Endometrial microvascular endothelial cells (primary cell): ENCODE measurements around the gene HSPB9. TPM values are rescaled to one million over a fixed set of nuclear protein-coding genes. Genes with fewer than 3 reads are reported as not detected.

Experiments
- in situ Hi-C: cut with HindIII; loops from 2 replicates; pipeline ENCODE4 v1.10.0; 2017; ENCODE audit warnings: low sequenced_read_pairs, low pct_unique_long_range_greater_than_20kb; ENCODE audit errors: inconsistent ontology term
- total RNA-seq: library from RNA; depleted of rRNA; stranded (reverse); fragments of >200 nt; gene quantifications from one replicate; pipeline ENCODE4 v1.2.3, GENCODE V29; 2015; ENCODE audit errors: inconsistent ontology term

HSPB9 gene
- total RNA-seq, 1 donor from 2014 or later: not detected

DNA sequence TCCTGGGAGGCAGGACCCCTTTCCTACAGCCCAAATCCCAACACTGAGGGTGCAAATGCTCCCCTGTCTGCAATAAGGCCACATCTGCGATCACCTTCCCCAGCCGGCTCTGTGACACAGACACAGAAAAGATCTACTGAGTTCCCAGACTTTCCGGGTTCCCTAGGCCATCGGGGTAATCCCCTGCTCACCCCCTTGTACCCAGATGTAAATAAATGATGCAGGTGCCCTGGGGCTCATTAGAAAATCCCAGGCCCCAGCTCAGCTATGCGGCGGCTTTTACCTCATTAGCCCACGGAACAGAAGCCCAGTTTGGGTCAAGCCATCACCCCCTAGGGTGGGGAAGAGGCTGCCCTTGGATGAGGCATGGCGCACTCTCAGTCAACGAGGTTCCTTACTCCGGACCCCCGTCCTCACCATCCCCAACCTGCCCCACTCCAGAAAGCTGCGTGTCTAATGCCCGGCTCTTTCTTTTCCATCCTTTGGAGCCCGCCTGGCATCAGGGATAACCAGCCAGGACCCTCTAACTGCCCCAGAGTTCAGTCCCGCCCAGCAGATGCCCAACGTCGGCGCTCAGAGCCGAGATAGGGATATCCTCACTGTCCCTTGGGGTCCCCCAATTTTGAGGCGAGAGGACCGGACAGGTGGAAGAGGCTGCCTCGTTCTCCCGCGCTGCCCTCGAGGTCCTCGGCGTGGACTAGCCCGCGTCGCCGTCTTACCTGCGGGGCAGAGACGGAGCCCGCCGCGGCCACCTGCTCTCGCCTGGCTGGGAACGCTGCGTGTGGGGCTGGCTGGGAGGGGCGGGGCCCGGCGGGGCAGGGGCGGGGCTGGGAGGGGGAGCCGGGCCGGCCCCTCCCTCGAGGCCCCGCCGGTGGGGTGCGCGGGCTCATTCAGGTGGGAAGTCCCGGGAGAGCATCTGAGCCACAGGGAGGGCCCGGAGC is 24.6 kb upstream of the HSPB9 start, which contains the start of gene ZNF385C:
Gene ZNF385C (minus strand): TSS at position 783 of the 941 bp plus-strand sequence. CDS start 35,417 bp downstream, outside the sequence.
- in situ Hi-C loops: no loop called here

DNA sequence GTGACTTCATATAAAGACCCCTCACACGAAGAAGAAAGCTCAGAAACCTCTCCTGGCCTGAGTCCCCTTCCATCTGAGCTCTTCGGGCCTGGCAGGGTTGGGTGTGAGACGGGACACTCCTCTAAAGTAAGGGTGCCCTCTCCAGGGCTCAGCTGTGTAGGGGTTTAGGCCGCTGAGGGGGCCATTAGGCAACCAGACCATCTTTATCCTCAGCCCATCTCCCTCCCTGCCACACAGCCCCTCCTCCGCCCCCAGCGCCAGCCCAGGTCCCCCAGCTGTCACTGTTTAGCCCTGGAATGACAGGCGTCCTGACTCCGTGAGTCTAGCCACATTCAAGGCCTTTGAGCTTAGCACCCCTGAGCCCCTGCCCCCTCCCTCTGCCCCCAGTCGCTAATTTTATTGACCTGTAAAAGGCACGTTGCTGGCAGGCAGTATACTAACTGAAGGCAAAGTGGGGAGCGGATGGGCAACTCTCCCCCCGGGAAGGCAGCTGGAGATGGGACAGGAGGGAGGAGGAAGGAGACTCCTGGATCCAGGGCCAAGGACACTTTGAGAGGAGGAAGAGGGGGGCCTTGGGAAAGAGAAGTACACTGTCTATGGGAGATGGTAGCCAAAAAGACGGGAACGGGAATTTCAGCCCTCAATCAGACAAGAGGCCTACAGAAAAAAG is 23.7 kb upstream of the HSPB9 start:
- in situ Hi-C loops: no loop called here

DNA sequence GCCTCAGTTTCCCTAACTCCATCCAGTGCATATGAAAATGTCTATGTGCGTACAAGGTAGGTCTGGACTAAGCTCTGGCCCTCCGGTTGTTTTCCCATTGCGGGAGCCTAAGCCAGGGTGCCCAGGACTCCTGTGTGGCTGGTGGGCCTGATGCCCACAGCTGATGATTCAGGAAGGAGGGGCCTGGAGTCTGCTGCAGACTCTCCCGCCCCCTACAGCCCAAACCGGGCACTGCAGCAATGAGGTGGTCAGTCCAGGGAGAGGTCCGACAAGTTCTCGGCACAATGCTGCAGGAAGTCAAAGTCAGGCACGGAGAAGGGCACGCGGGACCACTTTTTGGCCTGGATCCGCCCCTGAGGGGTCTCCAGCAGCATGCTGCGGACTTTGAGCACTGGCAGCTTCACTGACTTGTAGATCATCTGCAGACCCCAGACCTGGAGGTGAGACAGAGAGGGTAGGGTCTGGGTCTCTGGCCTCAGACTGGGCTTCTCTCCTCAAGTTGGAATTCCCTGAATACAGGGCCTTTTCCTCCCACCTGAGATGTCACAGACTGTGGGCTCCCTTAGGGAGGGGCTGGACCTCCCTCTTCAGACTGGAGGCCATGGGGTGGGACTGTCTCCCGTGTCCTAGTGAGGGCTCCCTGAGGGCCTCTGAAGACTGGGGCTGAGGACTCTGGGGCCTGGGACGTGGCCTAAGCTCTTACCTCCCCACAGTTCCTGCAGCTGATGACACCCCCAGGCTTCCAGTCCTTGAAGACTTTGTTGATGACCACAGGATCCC is 20.9 kb upstream of the HSPB9 start:
- in situ Hi-C loops: loop anchor here (25.0 kb wide), 1 partner anchor 139 kb away; the partner anchor contains the start of gene CNP

DNA sequence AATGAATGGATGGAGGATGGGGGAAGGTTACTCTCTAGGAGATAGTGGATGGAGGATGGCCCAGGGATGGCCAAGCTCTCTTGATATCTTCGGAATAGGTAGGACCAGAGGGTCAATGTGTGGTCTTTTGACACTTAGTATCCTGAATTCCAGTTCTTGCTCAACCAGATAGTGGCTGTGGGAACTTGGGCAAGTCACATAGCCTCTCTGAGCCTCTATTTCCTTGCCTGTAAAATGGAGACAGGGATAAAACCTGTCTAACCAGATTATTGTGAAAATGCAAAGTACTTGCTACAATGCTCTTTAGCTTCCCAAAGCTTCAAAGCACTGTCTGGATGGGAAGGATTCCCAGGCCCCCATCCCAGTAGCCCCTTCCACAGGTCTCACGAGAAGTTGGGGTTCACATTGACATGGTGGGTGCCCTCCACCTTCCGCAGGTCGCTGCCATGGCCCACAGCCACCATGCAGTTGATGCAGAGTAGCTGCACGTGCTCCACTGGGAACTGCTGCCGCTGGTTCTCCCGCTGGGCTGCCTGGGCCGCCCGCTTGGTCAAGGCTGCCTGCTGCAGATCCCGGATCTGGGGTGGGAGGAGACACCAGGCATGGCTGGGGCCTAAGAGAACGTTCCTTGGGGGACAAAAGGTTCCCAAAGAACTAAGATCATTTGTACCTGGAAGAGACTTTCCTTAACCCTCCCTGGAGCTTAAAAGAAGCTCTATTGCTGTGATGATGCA is 19.2 kb upstream of the HSPB9 start:
- in situ Hi-C loops: loop anchor here (25.0 kb wide), 1 partner anchor 141 kb away; the partner anchor contains the start of gene CNP

DNA sequence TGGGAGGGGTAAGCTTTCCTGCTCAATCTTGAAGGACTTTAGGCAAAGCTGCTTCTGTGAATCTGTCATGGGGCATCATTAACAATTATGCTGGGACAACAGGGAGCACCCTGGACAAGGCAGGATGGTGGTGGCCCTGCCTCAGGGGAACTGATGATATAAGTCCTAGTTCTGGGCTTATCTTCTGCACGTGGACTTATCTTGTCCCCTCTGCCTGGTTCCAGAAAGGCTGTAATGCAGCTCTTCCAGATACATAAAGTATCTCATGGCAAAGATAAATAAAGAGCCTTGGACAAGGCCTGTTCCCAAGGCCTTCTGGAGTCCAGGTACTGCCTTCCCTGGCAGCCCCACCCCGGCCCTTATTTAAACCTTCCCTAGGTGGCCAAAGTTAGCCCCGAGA is 18.3 kb upstream of the HSPB9 start:
- in situ Hi-C loops: loop anchor here (25.0 kb wide), 1 partner anchor 142 kb away; the partner anchor contains the start of gene CNP

DNA sequence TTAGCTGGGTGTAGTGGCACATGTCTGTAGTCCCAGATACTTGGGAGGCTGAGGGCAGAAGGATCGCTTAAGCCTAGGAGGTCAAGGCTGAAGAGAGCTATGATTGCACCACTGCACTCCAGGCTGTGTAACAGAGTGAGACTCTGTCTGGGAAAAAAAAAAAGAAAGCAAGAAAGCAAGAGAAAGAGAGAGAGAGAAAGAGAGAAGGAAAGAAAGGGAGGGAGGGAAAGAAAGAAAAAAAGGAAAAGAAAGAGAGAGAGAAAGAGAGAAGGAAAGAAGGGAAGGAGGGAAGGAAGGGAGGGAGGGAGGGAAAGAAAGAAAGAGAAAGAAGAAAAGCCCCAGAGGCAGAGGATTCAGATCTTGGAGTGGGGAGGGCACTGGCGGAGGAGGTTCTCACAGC is 16.6 kb upstream of the HSPB9 start:
- in situ Hi-C loops: loop anchor here (25.0 kb wide), 1 partner anchor 144 kb away; the partner anchor contains the start of gene CNP

DNA sequence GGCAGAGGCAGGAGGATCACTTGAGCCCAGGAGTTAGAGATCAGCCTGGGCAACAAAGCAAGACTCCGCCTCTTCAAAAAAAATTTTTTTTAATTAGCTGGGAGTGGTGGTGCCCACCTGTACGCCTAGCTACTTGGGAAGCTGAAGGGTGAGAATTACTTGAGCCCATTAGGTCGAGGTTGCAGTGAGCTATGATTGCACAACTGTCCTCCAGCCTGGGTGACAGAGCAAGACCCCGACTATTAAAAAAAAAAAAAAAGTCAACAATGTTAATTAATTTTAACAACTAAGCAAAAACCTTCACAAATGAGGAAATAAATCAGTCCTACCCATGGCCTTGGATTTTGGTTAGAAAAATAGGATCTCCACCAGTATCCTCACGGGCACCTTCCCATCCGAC is 15.5 kb upstream of the HSPB9 start:
- in situ Hi-C loops: loop anchor here (25.0 kb wide), 1 partner anchor 145 kb away; the partner anchor contains the start of gene CNP

DNA sequence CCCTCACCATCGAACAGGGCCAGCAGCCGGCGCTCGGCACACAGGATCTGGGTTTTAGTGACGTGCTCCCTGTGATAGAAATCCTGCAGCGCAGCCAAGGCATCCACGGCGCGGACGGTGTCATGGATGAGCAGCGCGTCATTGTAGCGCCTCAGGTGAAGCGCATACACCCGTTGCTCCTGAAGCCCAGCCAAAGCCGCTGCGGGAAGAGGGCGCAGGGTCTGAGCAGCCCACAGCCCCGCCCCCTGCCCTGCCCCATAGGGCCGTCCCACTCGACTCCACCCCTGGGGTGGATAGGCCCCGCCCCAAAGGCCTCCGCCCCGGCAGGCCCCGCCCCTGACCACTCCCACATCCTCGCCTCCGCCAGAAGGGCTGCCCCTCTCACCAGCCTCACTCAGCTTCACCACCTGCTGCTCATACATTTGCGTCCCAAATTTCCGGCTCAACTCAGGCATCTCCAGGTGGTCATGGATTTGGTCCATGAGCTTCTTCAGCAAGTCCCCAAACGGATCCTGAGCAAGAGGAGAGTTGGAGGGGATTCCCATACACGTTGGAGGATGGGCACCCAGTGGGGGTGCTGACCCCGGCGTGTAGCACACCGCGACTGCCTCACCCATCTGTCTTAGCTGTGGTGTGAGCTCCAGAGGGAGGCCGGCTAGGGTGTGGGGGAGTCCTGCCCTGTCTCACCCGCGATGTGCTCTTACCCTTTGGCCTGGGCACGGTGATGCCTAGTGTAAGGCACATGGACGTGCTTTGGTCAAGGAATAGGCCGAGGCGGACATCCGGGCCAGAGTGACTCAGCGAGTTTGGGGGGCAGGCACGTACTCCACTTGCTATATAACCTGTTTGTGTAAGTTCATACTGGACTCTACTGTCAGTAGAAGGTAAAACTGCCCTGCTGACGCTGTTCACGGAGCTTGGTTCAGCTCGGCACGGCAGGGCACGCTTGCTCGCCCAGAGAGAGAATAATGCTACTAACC is 14.7 kb upstream of the HSPB9 start:
- in situ Hi-C loops: loop anchor here (25.0 kb wide), 1 partner anchor 146 kb away; the partner anchor contains the start of gene CNP

DNA sequence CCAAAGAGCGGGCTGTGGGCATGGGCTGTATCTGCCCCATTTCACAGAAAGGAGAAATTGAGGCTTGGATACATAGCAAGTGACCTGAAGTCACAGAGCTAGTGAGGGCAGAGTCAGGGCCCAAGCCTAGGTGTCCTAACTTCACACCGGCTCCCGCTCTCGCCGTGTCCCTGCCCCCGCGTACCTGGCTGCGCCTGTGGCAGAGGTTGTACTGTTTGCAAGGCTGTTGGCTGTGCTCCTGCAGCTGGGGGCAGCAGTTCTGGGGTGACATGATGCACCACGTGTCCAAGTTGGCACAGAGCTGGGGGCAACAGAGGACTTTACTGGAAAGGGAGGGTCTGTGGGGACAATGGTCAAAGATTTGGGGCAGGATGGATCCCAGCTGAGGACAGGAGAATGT is 13.5 kb upstream of the HSPB9 start:
- in situ Hi-C loops: loop anchor here (25.0 kb wide), 1 partner anchor 147 kb away; the partner anchor contains the start of gene CNP

DNA sequence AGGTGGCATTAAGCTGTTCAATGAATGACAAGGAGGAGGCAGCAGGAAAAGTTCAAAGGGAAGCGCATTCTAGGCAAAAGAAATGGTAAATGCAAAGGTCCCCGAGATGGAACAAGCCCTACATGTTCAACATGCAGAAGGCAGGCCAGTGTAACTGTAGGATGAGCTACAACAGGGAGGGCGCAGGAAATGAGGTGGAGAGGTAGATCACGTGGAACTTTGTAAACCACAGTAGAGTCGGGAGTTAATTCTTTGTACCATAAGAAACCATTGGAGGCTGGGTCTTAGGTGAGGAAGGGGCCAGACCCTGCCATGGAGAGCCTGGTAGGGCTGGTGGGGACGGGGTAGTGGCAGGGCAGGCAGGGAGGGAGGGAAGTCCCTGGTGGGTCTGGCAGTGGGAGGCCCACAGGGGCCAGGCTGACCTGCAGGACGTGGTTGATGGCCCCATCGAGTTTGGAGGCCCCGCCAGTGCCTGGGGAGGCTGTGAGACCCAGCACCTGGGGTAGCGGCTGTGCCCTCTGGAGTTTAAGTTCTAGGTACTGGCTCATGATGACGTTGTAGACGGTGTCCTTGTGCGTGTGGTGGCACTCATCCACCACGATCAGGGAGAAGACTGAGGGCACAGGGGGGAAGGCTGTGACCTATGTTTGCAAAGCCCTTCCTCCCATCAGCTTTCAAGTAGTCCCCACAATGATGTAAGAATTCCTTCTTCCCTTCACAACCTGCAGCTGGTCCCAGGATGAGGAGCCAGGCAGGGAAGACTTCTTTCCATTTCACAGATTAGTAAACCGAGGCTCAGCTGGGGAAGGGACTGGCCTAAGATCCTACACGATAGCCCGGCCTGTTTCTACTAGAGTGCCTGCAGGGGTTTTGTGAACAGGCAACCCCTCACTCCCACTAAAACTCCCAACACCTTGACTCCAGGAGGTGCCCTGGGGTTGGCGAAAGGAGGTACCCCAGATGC is 12.0 kb upstream of the HSPB9 start:
- in situ Hi-C loops: loop anchor here (25.0 kb wide), 1 partner anchor 148 kb away; the partner anchor contains the start of gene CNP

DNA sequence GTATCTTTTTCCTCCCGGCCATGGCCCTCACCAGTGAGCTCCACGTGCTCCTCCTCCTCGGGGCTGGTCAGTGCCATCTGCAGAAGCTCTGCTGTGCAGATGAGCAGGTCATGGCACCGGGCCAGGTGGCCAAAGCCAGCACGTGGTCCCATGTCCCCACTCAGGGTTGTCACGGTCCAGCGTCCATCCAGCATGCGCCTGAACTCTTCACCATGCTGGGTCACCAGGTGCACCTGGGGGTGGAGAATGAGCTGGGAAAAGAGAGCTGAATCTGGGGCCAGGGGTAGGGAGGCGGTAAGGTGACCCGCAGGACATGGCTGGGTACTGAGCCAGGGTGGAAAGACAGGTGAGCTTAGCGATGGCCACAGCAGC is 11.4 kb upstream of the HSPB9 start:
- in situ Hi-C loops: loop anchor here (25.0 kb wide), 1 partner anchor 149 kb away; the partner anchor contains the start of gene CNP

DNA sequence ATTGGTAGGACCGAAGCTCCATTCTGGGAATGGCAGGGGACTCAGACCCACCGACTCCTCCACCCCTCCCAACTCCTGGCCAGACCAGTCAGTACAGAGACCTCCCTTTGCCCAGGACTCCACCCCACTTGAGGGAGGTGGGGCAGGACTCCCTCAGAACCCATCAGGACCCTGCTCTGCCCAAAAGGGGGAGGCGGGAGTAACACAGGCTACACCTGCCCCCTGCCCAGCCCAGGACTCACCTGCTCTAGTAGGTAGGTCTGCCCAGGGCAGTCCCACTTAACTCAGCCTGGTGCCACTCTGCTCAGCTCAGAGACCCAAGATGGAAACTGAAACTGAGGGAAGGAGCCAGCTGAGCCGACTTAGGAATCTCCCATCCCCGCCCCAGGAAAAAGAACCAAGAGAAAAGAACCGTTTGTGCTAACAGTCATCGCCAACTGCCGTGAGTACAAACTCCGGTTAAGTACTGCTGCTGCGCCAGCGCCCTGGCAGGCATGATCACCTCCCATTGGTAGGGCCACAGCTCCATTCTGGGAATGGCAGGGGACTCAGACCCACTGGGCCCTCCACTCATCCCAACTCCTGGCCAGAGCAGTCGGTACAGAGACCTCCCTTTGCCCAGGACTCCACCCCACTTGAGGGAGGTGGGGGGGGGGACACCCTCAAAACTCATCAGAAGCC is 10.6 kb upstream of the HSPB9 start:
- in situ Hi-C loops: loop anchor here (25.0 kb wide), 1 partner anchor 150 kb away; the partner anchor contains the start of gene CNP

DNA sequence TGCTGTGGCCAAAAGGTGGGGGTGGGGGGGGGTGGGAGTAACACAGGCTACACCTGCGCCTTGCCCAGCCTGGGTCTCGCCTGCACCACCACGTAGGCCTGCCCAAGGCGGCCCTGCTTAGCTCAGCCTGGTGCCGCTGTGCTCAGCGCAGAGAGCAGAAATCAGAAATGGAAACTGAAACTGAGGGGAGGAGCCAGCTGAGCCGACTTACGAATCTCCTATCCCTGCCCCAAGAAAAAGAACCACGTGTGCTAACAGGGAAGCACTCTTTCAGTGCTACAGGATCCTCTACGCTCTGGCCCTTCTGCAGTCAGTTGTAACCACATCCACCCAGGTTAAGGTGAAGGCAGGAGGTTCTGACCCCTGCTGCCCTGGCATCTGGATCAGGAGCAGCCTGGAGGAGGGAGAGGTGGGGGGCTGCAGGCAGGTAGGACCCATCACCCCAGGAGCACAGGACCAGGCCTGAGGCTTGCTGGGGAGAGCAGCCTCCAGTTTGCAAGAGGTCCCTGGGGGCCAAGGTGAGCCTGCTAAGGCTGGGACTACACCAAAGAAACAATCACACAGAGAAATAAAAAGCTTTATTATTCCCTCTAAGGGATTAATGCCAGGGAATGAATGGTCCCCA is 9.9 kb upstream of the HSPB9 start, which contains the start of gene DHX58:
Gene DHX58 (minus strand): TSS at position 163 of the 625 bp plus-strand sequence. CDS start 822 bp downstream, outside the sequence.
- in situ Hi-C loops: loop anchor here (25.0 kb wide), 1 partner anchor 150 kb away; the partner anchor contains the start of gene CNP

DNA sequence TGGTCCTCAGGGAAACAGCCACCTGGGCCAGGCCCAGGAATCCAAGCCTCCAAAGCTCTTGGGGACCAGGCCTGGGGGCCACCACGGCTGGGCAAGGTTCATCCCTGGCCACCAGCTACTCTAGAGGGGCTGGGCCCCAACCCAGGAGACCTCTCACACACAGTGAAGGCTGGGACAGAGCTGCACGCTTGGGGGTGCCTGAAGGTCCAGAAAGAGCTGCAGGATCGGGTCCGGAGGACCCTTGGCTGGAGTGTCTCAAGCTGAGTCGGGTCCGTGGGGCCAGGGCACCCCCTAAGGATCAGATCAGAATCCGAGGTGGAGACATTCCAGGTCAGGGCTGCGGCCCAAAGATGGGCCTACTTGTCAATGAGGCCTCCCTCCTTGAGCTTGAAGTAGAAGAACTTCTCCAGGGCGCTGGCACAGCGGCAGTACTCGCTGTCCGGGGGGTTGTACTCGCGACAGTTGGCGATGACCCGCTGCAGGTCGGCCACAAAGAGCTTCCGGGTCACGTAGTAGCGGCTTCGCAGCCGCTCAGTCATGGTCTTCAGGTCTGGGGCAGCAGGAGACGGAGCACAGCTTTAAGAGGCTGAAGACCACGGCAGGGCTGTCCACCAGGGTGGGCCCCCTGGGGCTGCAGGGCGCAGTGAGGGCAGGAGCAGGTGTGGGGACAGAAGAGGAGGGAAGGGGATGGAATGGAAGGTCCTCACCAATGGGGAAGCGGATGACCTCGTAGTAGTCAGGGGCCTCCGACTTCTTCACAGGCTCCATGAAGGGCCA is 9.1 kb upstream of the HSPB9 start:
- in situ Hi-C loops: loop anchor here (25.0 kb wide), 1 partner anchor 151 kb away; the partner anchor contains the start of gene CNP
